GM21515 (cell line): ENCODE data around the gene PDCD1.
"Not testable (repeated sequence)": the region's sequence is repeated elsewhere in the genome, so short reads cannot be mapped to it uniquely, and the experiment has no call there.

Experiments used
- ATAC-seq: cut with Tn5 transposase; IDR thresholded peaks from one replicate; pipeline ENCODE4 v1.9.1; 2021; ENCODE audit not compliant: unreplicated experiment

Gene PDCD1

DNA sequence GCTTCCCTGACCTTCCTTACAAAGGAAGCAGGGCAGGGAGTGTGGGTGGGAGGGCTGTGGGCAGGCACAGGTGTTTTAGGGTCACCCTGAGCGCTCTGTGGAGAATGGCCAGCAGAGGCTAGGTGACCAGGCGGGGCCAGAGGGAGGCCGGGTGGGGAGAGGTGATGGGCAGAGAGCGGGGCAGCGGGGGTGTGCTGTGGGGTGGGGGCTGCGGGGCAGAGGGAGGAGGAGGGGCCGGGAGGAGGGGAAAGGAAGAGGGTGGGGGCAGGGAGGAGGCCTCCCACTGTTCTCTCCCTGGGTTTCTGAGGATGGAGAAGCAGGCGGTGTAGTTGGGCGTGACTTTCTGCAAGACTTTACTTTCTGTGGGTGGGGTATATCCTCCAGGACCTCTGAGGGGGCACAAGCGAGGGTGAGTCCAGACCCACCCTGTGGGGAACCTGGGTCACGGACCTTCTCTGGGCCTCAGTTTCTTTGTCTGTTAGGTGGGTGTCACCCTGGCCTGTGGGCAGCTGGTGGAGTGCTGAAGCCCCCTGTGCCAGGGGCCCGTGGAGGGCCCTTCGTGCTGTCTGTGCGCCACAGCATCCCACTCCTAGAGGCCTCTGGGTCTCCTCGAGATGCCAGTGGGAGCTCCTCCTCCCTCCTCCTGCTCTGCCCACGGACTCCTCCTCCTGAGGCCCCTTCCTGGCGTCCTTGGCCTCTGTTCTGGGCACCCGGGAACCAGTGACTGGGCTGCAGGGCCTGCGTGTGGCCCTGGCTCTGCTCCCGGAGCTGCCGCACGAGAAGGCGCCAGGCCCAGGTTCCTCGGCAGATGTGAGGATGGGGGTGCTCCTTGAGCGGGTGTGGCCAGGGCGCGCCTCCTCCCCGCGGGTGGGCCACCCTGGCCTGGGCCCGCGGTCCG is 56.0 kb downstream of the PDCD1 start:
- no peak for ATAC-seq

DNA sequence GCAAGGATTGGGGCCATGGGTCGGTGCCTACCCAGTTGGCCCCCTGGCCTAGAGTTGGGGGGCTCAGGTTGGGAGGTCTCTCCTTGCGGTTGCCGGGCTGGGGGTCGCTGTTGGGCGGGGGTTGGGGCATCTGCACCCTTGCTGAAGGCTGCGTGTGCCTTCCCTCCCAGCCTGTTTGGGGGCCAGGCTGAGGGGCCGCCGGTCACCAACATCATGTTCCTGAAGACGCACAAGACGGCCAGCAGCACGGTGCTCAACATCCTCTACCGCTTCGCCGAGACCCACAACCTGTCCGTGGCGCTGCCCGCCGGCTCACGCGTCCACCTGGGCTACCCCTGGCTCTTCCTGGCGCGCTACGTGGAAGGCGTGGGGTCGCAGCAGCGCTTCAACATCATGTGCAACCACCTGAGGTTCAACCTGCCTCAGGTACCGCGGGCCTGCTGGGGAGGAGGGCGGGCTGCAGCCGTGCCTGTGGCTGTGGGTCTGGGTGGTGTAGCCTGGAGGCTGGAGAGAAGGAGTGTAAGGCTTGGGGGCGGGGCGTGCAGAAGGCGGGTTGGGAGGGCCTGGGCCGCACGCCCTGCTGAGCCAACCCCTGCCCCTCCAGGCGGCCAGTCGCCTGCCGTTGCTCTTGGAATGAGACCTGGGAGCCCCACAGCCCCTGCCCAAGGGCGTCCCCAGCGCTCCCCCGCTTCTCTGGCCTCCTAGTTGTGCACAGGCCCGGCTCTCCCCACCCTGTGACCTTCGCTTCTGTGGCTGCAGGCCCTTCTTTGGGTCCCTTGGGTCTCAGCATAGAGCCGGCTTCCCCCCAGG is 56.9 kb downstream of the PDCD1 start:
- ATAC-seq = no peak

DNA sequence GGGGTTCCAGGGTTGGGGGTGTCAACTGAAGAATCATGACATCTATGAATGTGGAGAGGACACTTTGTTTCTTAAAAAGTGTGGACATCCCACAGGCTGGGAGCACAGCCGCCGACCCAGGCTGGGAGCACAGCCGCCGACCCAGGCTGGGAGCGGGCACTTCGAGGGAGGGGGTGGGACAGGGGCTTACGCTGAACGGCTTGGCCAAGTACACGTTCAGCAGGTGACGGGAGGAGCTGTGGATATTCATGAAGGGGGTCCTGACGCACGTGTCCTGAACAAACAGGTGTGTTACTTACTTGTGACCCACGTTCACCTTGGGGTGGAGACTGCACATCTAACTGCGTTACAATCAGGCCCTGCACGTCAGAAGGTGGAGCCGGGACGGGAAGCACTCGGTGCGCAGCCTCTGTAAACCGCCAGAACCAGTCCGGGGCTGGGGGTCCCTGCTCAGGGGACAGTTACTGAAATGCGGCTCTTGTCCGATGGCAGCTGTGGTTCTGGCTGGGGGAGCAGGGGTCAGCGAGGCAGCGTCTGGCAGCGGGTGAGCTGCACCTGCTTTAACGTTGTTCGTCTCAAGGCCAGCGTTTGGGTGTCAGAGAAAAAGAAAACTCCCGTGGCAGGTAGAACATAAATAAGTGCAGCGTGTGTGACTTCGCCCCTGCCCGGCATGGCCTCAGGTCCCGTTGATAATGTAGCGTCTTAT is 58.3 kb downstream of the PDCD1 start:
- not testable (repeated sequence) for ATAC-seq
